Smooth muscle cell of the brain vasculature (primary cell): ENCODE data around the gene UNC5CL.
A peak's percentile ranks its signal among the peaks of the same experiment; 100 is the strongest.
"Not testable (repeated sequence)": the region's sequence is repeated elsewhere in the genome, so short reads cannot be mapped to it uniquely, and the experiment has no call there.

Source experiments
- DNase-seq: peaks from one replicate; pipeline ENCODE4 v3.0.0-alpha.2; 2012; ENCODE audit warnings: low read depth, low spot score

The UNC5CL gene

GRCh38 chr6:41040101-41040939, 1.3 kb upstream of the UNC5CL start:
- DNase-seq = no peak

DNA sequence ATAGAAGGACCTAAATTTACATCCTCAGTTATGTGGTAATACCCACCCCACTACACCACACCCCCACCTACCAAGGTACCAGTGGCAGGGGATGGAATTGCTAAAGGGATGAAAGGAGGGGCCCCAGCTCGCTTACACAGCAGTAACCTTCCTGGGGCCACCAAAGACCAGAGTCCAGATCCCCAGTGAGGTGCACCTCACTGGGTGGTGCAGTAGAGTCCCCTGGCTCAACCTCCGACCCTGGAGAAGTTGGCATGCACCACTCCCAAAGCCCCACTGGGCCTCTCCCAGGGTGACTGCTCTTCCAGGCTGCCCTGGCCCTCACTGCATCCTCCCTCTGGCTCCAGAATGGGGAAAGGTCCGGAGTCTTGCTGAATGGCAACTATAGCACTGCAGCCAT, 816 bp downstream of the UNC5CL start:
- no peak for DNase-seq

GRCh38 chr6:41037107-41037900, 1.7 kb downstream of the UNC5CL start:
- DNase-seq = no peak

- no peak for DNase-seq
Observed at GRCh38 chr6:41036601-41037000, 2.4 kb downstream of the UNC5CL start.

GRCh38 chr6:41036186-41036585, 2.8 kb downstream of the UNC5CL start:
- no peak for DNase-seq

DNA sequence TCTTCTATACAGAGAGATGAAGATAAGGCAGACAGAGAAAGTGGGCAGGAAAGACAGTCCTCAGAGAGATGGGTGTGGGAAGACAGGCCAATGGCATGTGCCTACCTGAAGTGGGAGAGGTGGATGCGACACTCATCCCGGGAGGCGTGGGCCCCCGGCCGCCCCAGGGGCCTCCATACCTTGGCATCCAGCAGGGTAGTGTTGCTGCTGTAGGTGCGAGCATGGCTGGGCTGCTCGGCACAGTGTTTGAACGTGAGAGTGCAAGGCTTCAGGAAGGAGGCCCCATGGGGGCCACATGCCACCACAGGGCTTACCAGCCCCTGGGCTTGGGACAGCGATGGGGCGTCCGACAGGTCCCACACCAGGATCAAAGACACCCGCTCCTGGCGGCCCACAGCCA, 5.2 kb downstream of the UNC5CL start:
- no peak for DNase-seq

DNA sequence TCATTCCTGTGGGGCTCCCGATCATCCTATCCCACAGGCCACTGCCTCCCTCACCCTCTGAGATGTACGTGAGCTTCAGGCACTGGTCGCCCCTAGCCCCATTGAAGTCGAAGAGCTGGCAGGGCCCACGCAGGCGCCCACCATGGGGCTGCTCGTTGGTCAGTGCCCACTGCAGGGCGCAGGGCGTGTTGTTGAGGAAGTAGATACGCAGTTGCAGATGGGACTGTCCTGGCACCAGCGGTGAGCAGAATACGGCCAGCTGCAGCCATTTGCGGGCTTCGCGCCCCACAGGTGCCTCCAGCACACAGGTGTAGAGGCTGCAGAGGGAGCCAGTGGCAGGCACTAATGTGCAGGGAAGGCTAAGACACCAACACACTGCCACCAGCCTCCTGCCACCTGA, 6.2 kb downstream of the UNC5CL start:
- no peak for DNase-seq

DNA sequence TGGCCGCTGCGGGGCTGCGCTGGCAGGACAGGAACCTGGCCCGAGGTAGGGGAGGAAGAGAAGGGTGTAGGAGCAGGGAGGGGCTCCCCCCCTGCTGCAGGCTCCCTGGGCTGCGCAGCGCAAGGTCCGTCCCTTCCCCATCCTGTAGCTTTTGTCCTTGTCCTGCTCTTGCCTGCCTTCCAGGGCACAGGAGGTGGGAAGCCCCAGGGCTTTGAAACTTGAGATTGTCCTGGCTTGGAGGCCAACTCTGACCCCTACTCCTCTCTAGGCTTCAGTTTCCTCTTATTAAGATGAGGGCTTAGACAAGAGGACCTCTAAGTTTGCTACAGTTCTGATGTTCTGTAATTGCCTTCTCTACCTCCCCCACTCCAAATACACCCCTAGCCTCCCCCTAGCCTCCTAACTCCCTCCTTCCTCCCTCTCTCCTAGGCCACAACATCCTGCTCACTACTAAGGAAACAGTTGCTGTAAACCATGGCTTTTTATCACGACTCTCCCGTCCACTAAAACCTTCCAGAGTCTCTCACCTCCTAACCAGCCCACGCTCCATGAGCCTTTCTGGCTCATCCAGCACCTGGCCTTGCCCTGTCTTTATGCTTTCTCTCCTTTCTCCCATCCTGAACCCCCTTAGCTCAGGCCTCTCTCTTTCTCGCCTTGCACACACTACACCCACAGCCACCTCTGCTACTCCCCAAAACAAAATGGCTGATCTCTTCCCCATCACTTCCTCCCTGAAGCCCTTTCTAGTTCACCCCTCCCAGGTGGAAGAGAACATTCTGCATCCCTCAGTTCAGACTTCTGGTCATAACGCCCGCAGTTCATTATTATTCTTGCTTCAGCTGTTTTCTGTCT, 10.2 kb downstream of the UNC5CL start:
- DNase-seq = no peak

GRCh38 chr6:41027799-41028560, 11.0 kb downstream of the UNC5CL start:
- DNase-seq = peak; percentile 41

- no peak for DNase-seq
Observed at GRCh38 chr6:41027241-41027640, 11.8 kb downstream of the UNC5CL start.

DNA sequence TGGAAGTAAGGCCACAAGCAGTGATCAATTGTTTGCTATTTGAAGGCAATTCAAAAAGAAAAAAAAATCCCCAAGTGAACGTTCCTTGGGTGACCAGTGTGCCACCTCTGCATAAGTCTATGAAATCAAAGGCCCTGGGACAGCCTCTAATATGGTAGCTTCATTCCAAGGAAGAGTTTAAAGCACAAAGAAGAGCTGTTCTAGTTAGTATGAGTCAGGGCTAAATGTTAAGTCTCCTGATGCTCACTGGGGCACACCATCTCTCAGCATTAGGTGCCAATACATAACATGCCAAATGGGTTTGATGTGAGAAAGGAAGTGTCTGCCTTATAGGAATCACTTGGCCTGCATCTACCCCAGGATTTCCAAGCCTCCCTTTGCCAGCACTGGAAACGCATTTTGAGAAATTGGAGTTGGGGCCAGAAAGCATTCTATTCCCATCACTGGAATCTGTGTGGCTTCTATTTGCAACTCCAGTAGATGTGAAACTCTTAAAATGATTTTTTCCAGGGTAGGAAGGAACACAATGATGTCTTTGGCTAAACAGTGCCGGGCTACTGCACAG, 13.0 kb downstream of the UNC5CL start:
- no peak for DNase-seq

GRCh38 chr6:41023114-41023513, 15.9 kb downstream of the UNC5CL start:
- DNase-seq = no peak

DNA sequence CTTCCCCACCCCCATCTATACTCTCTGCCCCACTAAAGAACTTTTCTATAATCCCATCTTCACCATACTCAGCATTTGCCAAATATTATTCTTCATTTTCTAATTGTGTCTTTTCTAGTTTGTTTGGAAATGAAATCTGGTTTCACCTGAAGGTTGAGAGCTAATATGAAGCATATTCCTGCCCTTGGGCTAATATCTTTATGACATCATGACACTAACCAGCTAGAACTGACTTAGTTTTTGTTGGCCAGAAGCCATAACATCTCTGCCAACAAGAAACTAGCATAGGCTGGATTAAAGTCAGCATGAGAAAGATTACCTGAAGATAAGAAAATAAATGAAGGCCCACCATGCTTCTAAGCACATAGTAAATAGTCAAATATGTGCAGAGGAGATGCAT, 16.7 kb downstream of the UNC5CL start:
- DNase-seq = no peak

DNA sequence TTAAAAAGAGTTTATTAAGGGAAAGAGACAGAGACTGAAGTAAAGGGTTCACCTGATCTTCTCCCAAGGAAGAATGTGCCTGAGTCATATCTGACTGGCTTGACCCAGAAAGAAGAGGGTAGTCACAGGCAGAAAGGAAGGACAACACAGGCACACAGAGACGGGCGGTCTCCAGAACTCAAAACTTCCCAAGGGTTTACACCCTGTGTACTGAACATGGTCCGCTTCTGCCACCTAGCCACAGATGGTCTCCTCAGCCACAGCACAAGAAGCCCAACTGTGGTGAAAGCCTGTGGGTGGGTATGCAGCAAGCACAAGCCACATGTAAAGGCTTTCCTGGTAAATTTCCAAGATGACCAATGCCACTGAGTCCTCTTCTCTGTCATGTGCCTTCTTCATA, 17.2 kb downstream of the UNC5CL start:
- DNase-seq = no peak

DNA sequence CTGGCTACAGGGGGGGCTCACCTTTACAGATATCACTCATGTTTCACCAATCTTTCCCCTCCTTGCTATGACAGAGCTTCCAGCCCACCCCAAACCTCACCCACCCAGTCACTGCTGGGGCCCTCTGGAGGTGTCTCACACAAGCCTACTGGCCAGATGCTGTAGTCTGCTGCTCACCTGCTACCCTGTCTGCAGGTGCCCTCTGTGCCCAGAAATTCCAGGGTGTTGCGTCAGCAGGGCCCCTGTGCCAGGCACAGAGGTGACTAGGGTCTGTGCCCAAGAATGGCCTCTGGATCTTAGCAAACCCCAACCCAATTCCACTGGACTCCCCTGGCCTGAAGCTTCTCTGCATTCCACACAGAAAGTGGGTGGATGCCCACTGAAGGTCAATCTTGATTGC, 21.4 kb downstream of the UNC5CL start:
- no peak for DNase-seq

- not testable (repeated sequence) for DNase-seq
Observed at GRCh38 chr6:41015860-41016259, 23.2 kb downstream of the UNC5CL start.

GRCh38 chr6:41014780-41015179, 24.2 kb downstream of the UNC5CL start:
- no peak for DNase-seq

DNA sequence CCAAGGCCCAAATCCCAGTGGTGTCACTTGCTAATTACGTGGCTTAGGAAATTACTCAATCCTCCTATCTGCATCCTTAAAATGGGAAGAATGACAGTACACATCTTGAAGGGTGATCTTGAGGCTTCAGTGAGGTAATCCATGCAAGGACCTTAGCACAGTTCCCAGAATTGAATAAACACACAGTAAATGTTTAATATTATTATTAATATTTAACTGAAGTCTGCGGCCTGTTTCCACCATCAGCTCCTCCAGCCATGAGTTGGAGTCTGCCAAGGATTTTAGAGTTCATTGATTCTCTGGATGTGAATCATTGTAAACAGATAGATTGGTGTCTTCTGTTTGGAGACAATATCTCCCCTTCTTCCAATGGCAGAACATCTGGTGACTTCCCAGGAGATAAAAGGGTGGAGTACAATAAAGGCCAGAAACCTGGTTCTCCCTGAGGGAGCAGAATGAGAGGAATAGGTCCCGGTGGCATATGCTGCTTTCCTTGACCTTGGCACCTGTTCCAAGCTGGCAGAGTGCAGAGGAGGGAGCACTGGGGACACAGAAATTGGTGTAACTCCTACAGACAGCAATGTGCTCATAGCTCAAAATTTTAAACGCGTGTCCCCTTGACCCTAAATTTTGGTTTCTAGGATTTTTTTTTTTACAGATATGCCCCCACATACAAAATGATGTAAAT, 25.4 kb downstream of the UNC5CL start:
- DNase-seq = no peak

GRCh38 chr6:41011673-41012072, 27.3 kb downstream of the UNC5CL start:
- no peak for DNase-seq

DNA sequence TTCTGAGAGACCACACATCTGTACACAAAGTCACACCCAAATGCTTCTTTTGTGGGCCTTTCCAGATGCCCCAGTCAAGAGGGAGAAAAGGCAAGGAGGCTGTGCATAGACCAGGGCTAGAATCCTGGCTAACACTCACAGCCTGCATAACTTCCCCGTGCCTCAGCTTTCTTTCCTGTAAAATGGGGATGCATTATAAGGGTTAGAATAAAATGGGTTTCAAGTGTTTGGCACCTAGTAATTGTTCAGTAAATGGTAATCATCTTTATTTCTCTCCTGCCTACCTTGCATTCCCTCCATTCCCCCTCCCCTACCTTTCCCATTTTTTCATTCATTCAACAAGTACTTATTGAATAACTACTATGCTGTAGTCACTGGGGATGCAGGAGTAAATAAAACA, 29.4 kb downstream of the UNC5CL start:
- DNase-seq = no peak
